ENCODE measurements around the gene KRT3.
"Not testable (repeated sequence)": the region's sequence is repeated elsewhere in the genome, so short reads cannot be mapped to it uniquely, and the experiment has no call there.

The KRT3 gene

DNA sequence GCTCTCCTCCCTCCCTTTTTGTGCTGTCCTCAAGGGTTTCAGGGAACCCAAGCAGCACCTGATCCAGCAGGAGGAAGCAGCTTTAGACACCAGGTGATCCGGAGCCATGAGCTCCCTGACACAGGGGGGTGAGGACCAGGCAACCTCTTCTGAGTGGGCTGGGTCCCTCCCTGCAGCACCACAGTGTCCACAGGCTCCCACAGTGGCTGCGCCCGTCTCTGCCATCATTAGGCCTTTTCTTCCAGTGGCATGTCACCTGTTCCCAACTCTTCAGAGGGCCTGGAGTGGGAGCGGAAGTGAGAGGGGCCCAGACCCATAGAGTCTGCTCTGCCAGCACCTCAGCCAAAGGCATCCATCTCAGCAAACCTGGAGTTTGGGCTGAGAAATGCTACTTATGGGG lies 18.4 kb downstream of the KRT3 start:
- no peak for DNase-seq

DNA sequence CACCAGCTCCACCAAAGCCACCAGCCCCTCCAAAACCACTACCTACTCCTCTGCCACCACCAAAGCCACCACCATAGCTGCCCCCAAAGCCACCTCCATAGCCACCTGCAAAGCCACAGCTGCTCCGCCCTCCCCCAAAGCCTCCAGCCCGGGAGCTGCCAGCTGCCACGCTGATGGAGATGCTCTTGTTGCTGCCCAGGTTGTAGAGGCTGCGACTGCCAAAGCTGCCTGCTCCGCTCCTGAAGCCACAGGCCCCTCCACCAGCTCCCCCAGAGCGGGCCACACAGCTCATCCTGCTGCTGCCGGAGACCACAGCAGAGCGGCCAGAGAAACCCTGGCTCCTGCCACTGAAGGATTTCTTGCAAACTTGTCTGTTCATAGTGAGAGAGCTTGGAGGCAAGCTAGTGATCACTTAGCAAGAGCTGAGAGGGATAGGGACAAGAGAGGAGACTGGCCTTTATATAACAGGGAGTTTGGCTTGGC lies 19.0 kb downstream of the KRT3 start, which contains the start of gene KRT76:
TSS of gene KRT76 (minus strand) at position 433 of the 483 bp plus-strand sequence. CDS start at position 379, 54 bp downstream.
- DNase-seq, result no peak

GRCh38 chr12:52776435-52776834 lies 19.5 kb downstream of the KRT3 start:
- DNase-seq, result no peak

DNA sequence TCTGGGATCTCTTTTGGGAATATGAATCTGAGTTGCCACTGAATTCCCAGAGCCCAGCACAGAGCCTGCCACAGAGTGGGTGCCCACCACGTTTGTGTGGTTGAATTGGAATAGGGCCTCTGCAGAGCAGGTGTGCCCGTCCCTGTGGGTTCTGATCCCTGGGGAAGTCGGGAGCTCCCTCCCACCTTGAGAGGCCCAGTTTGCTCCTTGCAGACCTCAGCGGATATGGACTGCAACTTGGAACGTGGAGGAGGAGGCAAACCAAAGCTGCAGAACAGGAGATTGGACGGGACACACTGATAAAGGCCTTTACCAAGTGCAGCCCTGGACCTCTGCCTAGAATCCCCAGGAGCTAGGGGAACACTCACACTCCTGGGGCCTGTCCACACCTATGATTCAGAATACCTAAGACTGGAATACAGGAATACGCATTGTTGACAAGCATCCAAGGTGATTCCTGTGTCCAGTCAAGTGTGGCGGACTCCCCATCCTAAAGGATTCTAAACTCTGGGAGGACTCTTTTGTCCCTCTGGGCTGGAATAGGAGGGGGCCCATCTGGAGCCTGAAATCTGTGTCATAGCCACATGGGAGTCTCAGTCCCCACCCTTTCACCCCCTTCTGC lies 21.2 kb downstream of the KRT3 start:
- no peak for DNase-seq

DNA sequence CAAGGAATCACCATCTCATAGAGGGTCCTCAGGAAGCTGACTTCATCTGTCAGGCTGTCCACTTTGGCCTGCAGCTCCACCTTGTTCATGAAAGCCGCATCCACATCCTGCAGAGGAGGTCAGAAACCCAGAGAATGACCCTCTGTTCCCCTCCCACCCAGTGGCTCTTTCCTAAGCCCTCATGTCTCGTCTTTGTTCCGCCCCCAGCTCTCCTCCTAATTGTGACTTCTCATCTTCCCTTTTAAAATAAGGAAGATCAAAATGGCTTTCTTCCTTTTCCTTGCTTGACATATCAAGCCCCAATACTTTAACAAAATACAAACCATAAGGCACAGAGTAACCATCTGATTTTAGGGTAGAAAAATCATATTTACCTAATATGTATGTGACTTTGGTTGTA lies 23.1 kb downstream of the KRT3 start:
- no peak for DNase-seq

DNA sequence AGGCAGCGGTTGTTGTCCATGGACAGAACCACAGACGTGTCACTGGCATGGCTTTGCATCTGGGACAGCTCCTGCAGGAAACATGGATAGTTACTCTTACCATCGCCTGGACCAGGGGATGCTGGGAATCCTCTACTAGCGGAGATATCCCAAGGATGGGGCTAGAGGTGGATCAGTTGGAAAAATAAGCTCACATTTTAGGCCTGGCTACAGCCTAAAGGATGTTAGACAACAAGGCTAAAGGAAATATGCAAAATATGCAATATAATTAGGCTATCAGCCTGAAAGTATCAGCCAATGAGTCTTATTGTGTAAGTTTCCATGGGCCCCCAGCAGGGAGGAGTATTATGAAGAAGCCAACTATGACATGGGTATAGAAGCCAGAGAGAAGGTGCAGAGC lies 23.7 kb downstream of the KRT3 start:
- DNase-seq, result no peak

DNA sequence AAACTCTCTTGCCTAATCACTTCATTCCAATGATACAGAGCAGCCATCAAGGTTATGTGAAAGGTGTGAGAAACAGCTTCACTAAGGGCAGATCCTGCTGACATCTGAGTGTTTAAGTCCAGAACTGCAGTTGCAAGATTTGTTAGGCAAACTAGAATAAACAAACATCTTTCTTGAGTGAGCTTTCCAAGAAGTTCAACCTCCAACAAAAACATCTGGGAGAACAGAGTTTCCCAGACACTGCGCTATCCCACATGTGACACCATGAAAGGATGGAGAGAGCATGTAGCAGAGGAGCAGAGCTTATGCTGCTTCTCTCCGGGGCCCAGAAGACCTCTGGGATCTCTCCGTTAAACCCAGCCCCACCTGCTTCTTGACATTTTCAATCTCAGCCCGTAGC lies 24.4 kb downstream of the KRT3 start:
- no peak for DNase-seq

DNA sequence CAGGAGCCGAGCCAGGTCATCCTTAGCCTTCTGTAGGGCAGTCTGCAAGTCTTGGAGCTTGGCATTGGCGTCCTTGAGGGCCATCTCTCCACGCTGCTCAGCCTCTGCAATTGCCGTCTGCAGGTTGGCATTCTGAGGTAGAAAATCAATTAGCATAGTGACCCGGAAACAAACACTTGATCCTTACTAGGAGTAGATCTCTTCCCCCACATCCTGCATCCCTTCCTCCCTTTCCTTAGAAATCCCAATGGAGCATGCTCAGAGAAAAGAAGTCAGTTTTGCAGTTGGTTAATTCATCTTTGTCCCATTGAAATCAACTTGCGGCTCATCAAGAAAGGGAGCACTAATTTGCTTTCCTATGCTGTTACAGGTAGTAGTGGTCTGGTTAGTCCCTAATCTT lies 24.8 kb downstream of the KRT3 start:
- DNase-seq, result no peak

DNA sequence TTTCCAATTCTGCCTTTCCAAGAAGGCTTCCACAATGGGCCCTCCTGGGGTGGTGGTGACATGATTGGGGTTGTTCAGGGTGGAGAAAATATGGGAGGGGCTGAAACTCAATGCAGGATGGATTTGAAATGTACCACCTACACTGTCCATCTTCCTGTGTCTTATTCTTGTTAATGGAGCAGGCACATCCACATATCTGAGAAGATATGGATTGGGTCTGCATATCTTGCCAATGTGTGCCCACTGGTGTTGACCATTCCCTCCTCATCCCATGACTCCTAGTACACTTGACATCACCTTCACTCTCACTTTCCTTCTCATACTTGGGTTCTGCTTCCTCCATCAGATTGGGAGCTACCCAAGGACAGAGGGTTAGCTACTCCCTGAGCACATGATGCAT lies 26.0 kb downstream of the KRT3 start:
- DNase-seq, result no peak

DNA sequence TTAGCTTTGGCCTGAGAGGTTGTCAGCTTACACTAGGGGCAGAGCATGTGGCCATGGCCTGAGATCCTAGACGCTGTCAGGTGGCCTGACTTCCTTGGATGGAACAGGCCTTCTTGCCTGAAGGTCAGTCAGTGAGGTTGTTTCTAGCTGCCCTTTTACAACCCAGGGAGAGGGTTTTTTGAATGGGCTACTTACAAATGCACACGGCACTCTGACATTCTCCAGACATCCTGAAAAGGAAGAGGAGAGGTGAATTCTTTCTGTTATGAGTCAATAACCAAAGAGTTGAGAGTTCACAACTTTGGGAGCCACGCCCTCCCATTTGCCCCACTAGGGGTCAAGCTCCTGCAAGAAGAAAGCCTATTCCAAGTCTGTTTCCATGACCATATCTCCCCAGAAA lies 26.6 kb downstream of the KRT3 start:
- no peak for DNase-seq

DNA sequence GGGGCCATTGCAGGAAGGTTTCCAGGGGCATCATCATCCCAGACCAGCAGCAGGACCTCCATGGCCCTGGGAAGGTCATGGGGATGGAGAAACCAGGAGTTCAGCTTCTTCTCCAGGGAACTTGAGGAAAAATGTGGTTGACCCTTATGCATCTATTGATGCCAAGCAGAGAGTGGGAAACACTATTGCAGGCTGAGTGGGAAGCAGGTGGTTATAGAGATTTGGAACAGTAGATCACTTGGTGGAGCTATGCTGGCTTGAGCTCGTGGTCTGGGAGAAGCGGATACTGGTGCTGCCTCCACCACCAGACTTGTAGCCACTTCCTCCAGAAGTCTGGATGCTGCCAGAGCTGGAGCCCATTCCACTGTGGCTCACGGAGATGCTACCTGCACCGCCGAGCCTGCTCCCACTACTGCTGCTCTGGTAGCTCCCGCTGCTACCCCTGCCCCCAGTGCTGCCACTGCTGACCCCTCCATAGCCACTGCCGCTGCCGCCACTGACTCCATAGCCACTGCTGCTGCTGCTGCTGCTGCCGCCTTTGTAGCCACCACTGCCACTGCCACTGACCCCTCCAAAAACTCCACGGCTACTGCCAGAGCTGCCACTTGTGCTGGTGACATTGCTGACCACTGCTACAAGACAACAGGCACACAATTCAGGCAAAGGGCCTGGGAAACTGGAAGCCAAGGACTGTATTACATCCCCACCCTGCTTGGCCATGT lies 27.3 kb downstream of the KRT3 start:
- no peak for DNase-seq

DNA sequence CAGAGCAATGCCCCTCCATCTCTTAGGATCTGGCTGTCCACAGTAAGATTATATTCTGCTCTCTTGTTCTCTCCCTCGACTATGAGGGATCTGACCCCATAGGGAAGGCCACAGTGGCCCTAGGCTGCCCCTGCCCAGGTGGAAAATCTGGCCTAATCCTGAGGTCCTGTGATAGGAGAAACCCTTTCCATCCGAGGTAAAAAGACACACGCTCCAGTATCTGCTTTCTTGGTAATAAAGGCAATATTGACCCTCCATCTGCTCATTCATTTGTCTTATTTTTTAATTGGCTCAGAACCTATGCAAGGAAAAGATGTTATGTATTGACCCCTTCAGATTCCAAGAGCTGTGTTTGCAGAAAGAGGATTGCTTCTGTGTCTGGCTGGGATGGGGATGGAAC lies 28.5 kb downstream of the KRT3 start:
- DNase-seq, result no peak

- DNase-seq, result no peak
These were observed 28.9 kb downstream of the KRT3 start for GRCh38 chr12:52767020-52767379.

DNA sequence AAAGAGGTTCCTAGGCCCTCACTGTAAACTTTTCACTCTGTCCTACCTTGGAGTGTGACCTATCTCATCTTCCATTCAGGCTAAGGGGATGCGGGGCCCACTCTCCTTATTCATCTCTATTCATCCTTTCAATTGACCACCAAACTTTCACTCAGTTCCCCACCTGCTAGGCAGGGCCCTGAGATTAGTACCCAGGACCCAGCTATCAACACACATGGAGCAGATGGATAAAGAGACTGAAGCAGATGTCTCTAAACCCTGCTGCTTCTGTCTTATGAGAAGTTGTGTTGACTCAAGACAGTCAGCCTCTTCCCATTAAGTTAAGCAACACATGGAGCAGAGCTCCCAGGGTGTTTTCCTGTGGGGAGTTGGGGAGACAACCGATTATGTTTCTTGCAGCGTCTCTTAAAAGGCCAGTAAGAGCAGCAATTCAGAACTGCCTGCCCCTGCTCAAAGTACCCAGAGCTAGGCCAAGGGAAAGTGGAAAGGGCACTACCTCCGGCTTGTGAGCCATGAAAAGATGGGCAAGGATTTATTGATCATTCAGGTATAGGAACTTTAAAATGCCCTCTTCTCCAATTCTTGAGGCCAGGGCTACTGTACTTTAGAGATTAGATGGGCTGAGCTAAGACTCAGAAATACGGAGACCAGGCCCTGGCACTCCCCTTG lies 29.4 kb downstream of the KRT3 start:
- no peak for DNase-seq

DNA sequence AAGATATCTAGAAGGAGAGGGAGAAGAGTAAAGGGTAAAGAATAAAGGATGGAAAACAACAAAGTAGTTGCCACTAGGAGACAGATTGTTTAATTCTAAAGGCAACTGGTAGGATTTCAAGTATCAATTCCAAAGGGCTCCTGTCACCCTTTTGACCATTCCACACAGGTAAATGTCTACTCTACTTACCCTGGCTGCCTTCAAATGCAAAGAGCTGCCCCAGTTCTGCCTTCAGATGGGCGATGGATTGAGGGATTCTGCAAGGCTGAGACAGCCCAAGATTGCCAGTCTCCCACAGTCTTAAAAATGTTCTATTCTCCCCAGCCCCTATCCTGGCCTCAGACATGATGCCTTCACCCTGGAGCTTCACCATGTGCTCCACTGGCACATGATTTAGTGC lies 30.2 kb downstream of the KRT3 start:
- no peak for DNase-seq

DNA sequence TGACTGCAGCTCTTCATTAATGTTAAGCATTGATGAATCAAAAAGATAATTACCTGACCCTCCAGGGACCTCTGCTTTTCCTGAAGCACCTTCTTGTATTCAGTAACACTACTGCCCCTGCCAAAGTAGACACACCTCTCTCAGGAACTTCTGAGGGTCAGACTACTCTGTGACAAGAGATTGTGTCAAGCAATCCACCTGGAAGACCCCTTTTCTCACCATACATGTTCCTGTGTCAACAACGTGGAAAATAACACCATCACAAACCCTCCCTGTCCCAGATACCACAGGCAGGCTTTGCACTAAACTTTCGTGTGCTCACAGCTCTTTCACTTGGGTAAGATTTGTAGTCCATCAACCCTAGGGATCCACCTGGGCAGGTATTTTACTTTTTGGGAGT lies 31.9 kb downstream of the KRT3 start:
- no peak for DNase-seq

DNA sequence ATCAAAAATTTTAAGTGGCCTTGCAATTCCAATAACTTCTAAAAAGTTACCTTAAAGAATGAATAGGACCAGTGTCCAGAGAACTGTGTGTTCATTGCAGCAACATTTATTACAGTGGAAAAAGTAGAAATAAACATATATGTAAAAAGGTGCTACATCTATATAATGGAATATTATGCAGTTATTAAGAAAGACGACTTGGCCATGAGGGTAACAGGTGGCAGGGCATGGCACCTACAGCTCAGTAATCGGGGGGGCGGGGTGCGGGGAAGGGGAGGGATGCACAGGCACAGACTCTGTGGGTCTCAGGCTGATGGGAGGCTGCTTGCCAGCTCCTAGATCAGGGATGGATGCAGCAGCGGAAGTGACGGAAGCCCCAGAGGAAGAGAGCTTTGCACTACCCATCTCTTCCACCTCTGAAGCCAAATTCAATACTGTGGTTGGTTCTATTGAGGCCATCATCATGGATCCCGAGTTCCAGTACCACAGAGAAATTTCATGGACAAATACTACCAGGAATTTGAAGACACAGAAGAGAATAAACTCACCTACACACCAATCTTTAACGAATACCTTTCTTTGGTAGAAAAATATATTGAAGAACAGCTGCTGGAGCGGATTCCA lies 32.8 kb downstream of the KRT3 start:
- DNase-seq, result no peak

GRCh38 chr12:52761802-52762201 lies 34.1 kb downstream of the KRT3 start:
- DNase-seq, result no peak

DNA sequence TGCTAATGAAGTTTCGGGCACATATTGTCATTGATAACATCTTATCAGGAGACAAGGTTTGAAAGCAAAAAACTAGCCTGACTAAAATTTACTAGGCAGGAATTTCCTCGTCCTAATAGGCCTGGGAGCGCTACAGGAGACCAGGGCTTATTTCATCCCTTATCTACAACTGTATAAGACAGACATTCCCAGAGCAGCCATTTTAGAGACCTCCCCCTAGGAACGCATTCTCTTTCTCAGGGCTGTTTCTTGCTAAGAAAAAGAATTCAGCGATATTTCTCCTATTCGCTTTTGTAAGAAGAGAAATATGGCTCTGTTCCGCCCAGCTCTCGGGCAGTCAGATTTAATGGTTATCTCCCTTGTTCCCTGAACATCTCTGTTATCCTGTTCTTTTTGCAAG lies 34.7 kb downstream of the KRT3 start:
- not testable (repeated sequence) for DNase-seq

- DNase-seq, result no peak
These were observed 35.3 kb downstream of the KRT3 start for GRCh38 chr12:52760623-52761022.

DNA sequence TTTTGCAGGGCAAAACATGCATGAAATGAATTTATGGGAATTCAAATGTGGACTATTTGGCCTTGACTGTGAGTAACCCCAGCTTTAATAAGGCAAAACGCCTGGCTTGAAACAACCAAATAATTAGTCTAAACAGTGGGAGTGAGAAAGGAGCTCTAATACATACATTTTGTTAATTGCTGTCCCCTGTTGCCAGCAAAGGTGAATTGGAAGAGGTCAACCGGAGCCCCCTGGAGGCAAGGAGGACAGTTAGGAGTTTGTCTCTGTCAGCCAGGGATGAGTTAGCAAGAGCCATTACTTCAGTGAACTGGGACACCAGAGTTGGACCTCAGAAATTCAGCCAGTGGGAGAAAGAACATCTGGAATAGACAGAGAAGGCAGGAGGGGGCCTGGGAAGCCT lies 36.2 kb downstream of the KRT3 start:
- no peak for DNase-seq

- no peak for DNase-seq
These were observed 36.7 kb downstream of the KRT3 start for GRCh38 chr12:52759218-52759617.

GRCh38 chr12:52757449-52758176 lies 38.3 kb downstream of the KRT3 start:
- no peak for DNase-seq

Data from stimulated activated CD8-positive, alpha-beta memory T cell treated with anti-CD3 and anti-CD28 coated beads, Interleukin-4, amount 100 ng/mL, for 48 hours (primary cell).